ENCODE results near the gene NKAIN4.
A peak's percentile ranks its signal among the peaks of the same experiment; 100 is the strongest.

Gene NKAIN4

GRCh38 chr20:63278661-63279060 is 24.4 kb upstream of the NKAIN4 start:
- TF ChIP-seq CTCF (IDR thresholded peaks at IDR 0.05; ENCODE audit: low read depth, low read length), result no peak
- DNase-seq (ENCODE audit: extremely low read depth, low read depth), result no peak

- DNase-seq (ENCODE audit: extremely low read depth, low read depth), result no peak
- no peak for TF ChIP-seq CTCF (IDR thresholded peaks at IDR 0.05; ENCODE audit: low read depth, low read length)
Measured at GRCh38 chr20:63277466-63278272, 23.4 kb upstream of the NKAIN4 start.

- no peak for TF ChIP-seq CTCF (IDR thresholded peaks at IDR 0.05; ENCODE audit: low read depth, low read length)
- DNase-seq (ENCODE audit: extremely low read depth, low read depth), result no peak
Measured at GRCh38 chr20:63276956-63277355, 22.7 kb upstream of the NKAIN4 start.

GRCh38 chr20:63275825-63276224 is 21.6 kb upstream of the NKAIN4 start:
- no peak for DNase-seq (ENCODE audit: extremely low read depth, low read depth)
- TF ChIP-seq CTCF (IDR thresholded peaks at IDR 0.05; ENCODE audit: low read depth, low read length), result no peak

- no peak for TF ChIP-seq CTCF (IDR thresholded peaks at IDR 0.05; ENCODE audit: low read depth, low read length)
- no peak for DNase-seq (ENCODE audit: extremely low read depth, low read depth)
Measured at GRCh38 chr20:63274381-63275228, 20.3 kb upstream of the NKAIN4 start.

GRCh38 chr20:63273635-63274380 is 19.5 kb upstream of the NKAIN4 start:
- peak; percentile 7 for DNase-seq (ENCODE audit: extremely low read depth, low read depth)
- TF ChIP-seq CTCF (IDR thresholded peaks at IDR 0.05; ENCODE audit: low read depth, low read length), result no peak
